MM.1S (cell line): ENCODE data around the gene SERPINB3.

Experiments
- CTCF ChIP-seq: fragments of 300-600 bp; sonication (generic); IDR thresholded peaks from 2 replicates; pipeline ENCODE4 v1.5.1; 2016; ENCODE audit warnings: antibody characterized with exemption, low read length, mixed read lengths
- EZH2phosphoT487 ChIP-seq: fragments of 300-600 bp; sonication (generic); IDR thresholded peaks from 2 replicates; pipeline ENCODE4 v1.6.1; 2018; ENCODE audit warnings: antibody characterized with exemption, low read length

GRCh38 chr18:63648241-63648640 is 13.5 kb downstream of the SERPINB3 start:
- TF ChIP-seq CTCF (no peak), EZH2phosphoT487 (no peak)
